CD14-positive monocyte (primary cell): ENCODE data around the gene GLTPD2. TPM values are rescaled to one million over a fixed set of nuclear protein-coding genes. Genes with fewer than 3 reads are reported as not detected.

ENCODE experiments used
- DNase-seq, 3 donors: peaks; one replicate each; pipeline ENCODE4 v3.0.0-alpha.2; 2011 to 2022
- H2AFZ ChIP-seq: 2 replicates; pipeline ENCODE4 v1.6.0; 2012; ENCODE audit warnings: mild to moderate bottlenecking, low read depth, low read length, inconsistent platforms; ENCODE audit not compliant: insufficient read depth, poor library complexity, severe bottlenecking
- H3K27ac ChIP-seq, 2 donors: 1 replicate in 1 of 2; 2 replicates in 1 of 2; pipeline ENCODE4 v1.5.1; 2012 to 2013; ENCODE audit warnings: low read length in 2 of 2, control low read depth in 1 of 2, inconsistent platforms in 1 of 2, low read depth in 1 of 2, mild to moderate bottlenecking in 1 of 2
- H3K27me3 ChIP-seq, 2 donors: one replicate each; pipeline versions ENCODE4 v1.6.0 to v1.6.1; 2011 to 2013; ENCODE audit warnings: low read length in 2 of 2; ENCODE audit not compliant: control insufficient read depth in 2 of 2, insufficient read depth in 2 of 2
- H3K36me3 ChIP-seq, 2 donors: replicated peaks in 1 of 2; 1 replicate in 1 of 2; 2 replicates in 1 of 2; pipeline versions ENCODE4 v1.5.1 to v1.6.1; 2012 to 2013; ENCODE audit warnings: low read length in 2 of 2, control low read depth in 1 of 2, inconsistent platforms in 1 of 2, mild to moderate bottlenecking in 1 of 2; ENCODE audit not compliant: insufficient read depth in 2 of 2, control insufficient read depth in 1 of 2
- H3K4me1 ChIP-seq, 2 donors: 1 replicate in 1 of 2; 2 replicates in 1 of 2; pipeline versions ENCODE4 v1.5.1 to v1.6.1; 2012 to 2013; ENCODE audit warnings: low read length in 2 of 2, control low read depth in 1 of 2, inconsistent platforms in 1 of 2, mild to moderate bottlenecking in 1 of 2, moderate library complexity in 1 of 2; ENCODE audit not compliant: insufficient read depth in 2 of 2, control insufficient read depth in 1 of 2
- H3K4me2 ChIP-seq: replicated peaks from 2 replicates; pipeline ENCODE3; 2012; ENCODE audit warnings: low read length, moderate library complexity, mild to moderate bottlenecking; ENCODE audit not compliant: poor library complexity, severe bottlenecking; ENCODE audit errors: extremely low read depth
- H3K4me3 ChIP-seq, 3 experiments: fragments of 200-600 bp in 1 of 3; sonication (generic) in 1 of 3; replicated peaks in 1 of 3; 1 replicate in 2 of 3; 2 replicates in 1 of 3; pipeline ENCODE4 v1.5.1; 2011 to 2013; ENCODE audit warnings: low read length in 3 of 3, mild to moderate bottlenecking in 3 of 3, control low read depth in 2 of 3, low read depth in 2 of 3, inconsistent platforms in 1 of 3, moderate library complexity in 1 of 3
- H3K79me2 ChIP-seq: 2 replicates; pipeline ENCODE4 v1.6.0; 2012; ENCODE audit warnings: mild to moderate bottlenecking, control low read depth, inconsistent platforms, low read length, moderate library complexity; ENCODE audit not compliant: insufficient read depth
- H3K9ac ChIP-seq: 2 replicates; pipeline ENCODE4 v1.6.0; 2017; ENCODE audit warnings: low read length, mild to moderate bottlenecking; ENCODE audit not compliant: insufficient read depth, poor library complexity, severe bottlenecking
- H3K9me3 ChIP-seq, 2 donors: replicated peaks in 1 of 2; 1 replicate in 1 of 2; 2 replicates in 1 of 2; pipeline versions ENCODE4 v1.5.1 to v1.6.1; 2012 to 2013; ENCODE audit warnings: low read length in 2 of 2, control low read depth in 1 of 2; ENCODE audit not compliant: control insufficient read depth in 1 of 2, insufficient read depth in 1 of 2
- H4K20me1 ChIP-seq: 2 replicates; pipeline ENCODE4 v1.6.0; 2012; ENCODE audit warnings: mild to moderate bottlenecking, low read length, control low read depth, moderate library complexity; ENCODE audit not compliant: insufficient read depth
- H3K27ac Mint-ChIP-seq, 7 donors: one replicate each; pipeline ENCODE4 v1.8.0; 2020; ENCODE audit warnings: mild to moderate bottlenecking in 7 of 7, mixed read lengths in 7 of 7, moderate library complexity in 6 of 7, inconsistent platforms in 2 of 7
- H3K27me3 Mint-ChIP-seq, 3 donors: one replicate each; pipeline ENCODE4 v1.8.0; 2021 to 2022; ENCODE audit warnings: low read depth in 3 of 3, mild to moderate bottlenecking in 3 of 3, mixed read lengths in 3 of 3, moderate library complexity in 3 of 3, inconsistent platforms in 1 of 3
- H3K36me3 Mint-ChIP-seq, 2 donors: one replicate each; pipeline ENCODE4 v1.8.0; 2020; ENCODE audit warnings: mixed read lengths in 2 of 2, inconsistent platforms in 1 of 2, mild to moderate bottlenecking in 1 of 2
- H3K4me1 Mint-ChIP-seq: one replicate; pipeline ENCODE4 v1.8.0; 2020; ENCODE audit warnings: mild to moderate bottlenecking, mixed read lengths
- H3K4me3 Mint-ChIP-seq, 2 donors: one replicate each; pipeline ENCODE4 v1.8.0; 2020; ENCODE audit warnings: mild to moderate bottlenecking in 2 of 2, mixed read lengths in 2 of 2, moderate library complexity in 1 of 2
- H3K9me3 Mint-ChIP-seq, 7 donors: one replicate each; pipeline ENCODE4 v1.8.0; 2020 to 2022; ENCODE audit warnings: mixed read lengths in 7 of 7, mild to moderate bottlenecking in 6 of 7, moderate library complexity in 6 of 7, inconsistent platforms in 2 of 7
- CTCF ChIP-seq: fragments of 200-600 bp; IDR thresholded peaks from one replicate; pipeline ENCODE4 v1.8.0; 2022; ENCODE audit warnings: antibody characterized with exemption, mild to moderate bottlenecking
- WGBS: methylation state at CpG from one replicate; pipeline ENCODE4 v1.1.5; 2013; ENCODE audit warnings: missing lambda C conversion rate; ENCODE audit not compliant: insufficient coverage; 5-methylcytosine and 5-hydroxymethylcytosine counted together
- intact Hi-C, 2 donors: fragments of 100-400 bp; cut with micrococcal nuclease; formaldehyde crosslinking; loops; one replicate each; pipeline versions ENCODE4 v1.15.0 to v1.15.1; 2023
- polyA plus RNA-seq, 3 donors: library from polyadenylated mRNA; depleted of rRNA in 1 of 3; unstranded in 2 of 3; stranded (reverse) in 1 of 3; fragments of 300-500 nt in 2 of 3; fragments of >200 nt in 1 of 3; fragmentation: Illumina TruSeq in 2 of 3; gene quantifications; 1 replicate in 2 of 3; 2 replicates in 1 of 3; pipeline ENCODE4 v1.2.3, GENCODE V29; 2012 to 2021

Gene GLTPD2
- polyA plus RNA-seq, 3 donors = 0.27 to 2.1 (median 1.5) TPM

GRCh38 chr17:4790705-4791088 lies 1.9 kb downstream of the GLTPD2 start:
- H3K36me3 Mint-ChIP-seq = peaks cover 10 to 16% of the 10 kb centered on the region in 2 donors
- H3K4me3 ChIP-seq = peak overlapping the region in 2 of 3 experiments; percentile 39 to 76
- peak overlapping the region; percentile 67 to 91 for H3K27ac ChIP-seq
- peak overlapping the region; percentile 89 to 98 (median 96) for H3K27ac Mint-ChIP-seq
- DNase-seq = no peak
- peak overlapping the region; percentile 79 for H3K4me2 ChIP-seq
- H3K9me3 ChIP-seq = peaks cover 0 to 7% of the 10 kb centered on the region in 2 donors
- peaks cover 20 to 46% of the 10 kb centered on the region in 2 donors for H3K27me3 ChIP-seq
- H3K79me2 ChIP-seq = no peaks in the 10 kb centered on the region
- peaks cover 37 to 47% of the 10 kb centered on the region in 2 donors for H3K4me1 ChIP-seq
- peaks cover 0 to 19% (median 6%) of the 10 kb centered on the region in 7 donors for H3K9me3 Mint-ChIP-seq
- H3K4me3 Mint-ChIP-seq = peak overlapping the region; percentile 80 to 91
- TF ChIP-seq CTCF = no peak
- peaks cover 40% of the 10 kb centered on the region for H3K4me1 Mint-ChIP-seq
- intact Hi-C loops = loop anchor here (2.0 to 10.0 kb wide), 3 partner anchors 52 to 78 kb away; partner anchors contain the start of genes ARRB2 (in 1 of the 2), CXCL16 (in 1 of the 2) and ZMYND15 (in 1 of the 2)
- no peaks in the 10 kb centered on the region for H3K36me3 ChIP-seq
- 88% methylated on average over 3 of the region's 7 CpGs for WGBS
- H3K9ac ChIP-seq = peak overlapping the region; percentile 88
- H2AFZ ChIP-seq = peak overlapping the region; percentile 67
- H3K27me3 Mint-ChIP-seq = peaks cover 45 to 64% (median 59%) of the 10 kb centered on the region in 3 donors
- H4K20me1 ChIP-seq = peaks cover 3% of the 10 kb centered on the region

DNA sequence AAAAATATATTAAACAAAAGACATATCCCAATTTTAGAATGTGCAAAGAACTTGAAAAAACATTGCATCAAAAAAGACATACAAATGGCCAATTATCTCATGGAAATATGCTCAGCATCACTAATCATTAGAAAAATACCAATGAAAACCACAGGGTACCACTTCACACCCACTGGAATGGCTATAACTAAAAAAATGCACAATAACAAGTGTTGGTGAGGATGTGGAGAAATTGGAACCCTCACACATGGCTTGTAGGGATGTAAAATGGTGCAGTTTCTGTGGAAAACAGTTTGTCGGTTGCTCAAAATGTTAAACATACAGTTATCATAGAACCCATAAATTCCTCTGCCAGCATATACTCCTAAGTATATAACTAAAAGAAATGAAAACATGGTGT lies 6.4 kb downstream of the GLTPD2 start:
- Histone ChIP-seq H4K20me1 (no peaks in the 10 kb centered on the region), H2AFZ (peak overlapping the region; percentile 55), H3K27me3 (peaks cover 0 to 9% of the 10 kb centered on the region in 2 donors), H3K9me3 (no peaks in the 10 kb centered on the region), H3K4me2 (peak overlapping the region; percentile 92), H3K9ac (no peak overlapping the region), H3K27ac (no peak overlapping the region), H3K4me1 (peaks cover 21 to 27% of the 10 kb centered on the region in 2 donors), H3K79me2 (peaks cover 15% of the 10 kb centered on the region), H3K36me3 (peaks cover 16 to 20% of the 10 kb centered on the region in 2 donors), H3K4me3 (no peak overlapping the region)
- intact Hi-C loops = loop anchor here (5.0 to 10.0 kb wide), 4 partner anchors 42 to 83 kb away; partner anchors contain the start of genes ARRB2 (in 1 of the 2) and MED11 (in 1 of the 2)
- no peak for TF ChIP-seq CTCF
- Mint-ChIP-seq H3K9me3 (peaks cover 0 to 3% (median 0%) of the 10 kb centered on the region in 7 donors), H3K4me1 (peaks cover 23% of the 10 kb centered on the region), H3K36me3 (peaks cover 15 to 22% of the 10 kb centered on the region in 2 donors), H3K4me3 (no peak overlapping the region), H3K27me3 (peaks cover 10 to 23% (median 22%) of the 10 kb centered on the region in 3 donors), H3K27ac (peak overlapping the region in 5 of 7 donors; percentile 69 to 97 (median 89))
- WGBS = no CpG with 5 or more reads among the region's 1 CpG
- DNase-seq = no peak
